Inferior parietal cortex (tissue), 1 donor: ENCODE measurements around the gene KRTAP29-1.
A peak's percentile ranks its signal among the peaks of the same experiment; 100 is the strongest.

Experiments
- DNase-seq: peaks from one replicate; pipeline ENCODE4 v3.0.0-alpha.2; 2016; ENCODE audit errors: extremely low spot score

KRTAP29-1 gene

DNA sequence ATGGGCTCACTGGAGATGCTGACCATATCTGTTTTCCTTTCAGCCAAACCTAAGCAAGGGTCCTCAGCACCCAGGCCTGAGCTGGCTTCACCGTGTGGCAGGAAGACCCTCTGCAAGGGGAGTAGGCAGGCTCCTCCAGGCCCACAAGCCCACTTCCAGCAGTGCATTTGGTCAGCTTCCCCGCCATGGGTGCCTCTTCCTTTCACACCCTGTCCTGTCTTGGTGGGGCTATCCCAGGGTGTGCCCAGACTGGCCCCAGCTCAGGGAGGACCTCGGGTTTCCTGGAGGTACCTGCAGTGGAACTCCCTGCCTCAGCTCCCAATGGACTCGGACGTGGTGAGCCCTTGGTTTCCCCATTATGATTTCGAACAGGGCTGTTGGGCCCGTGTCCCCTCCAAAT lies 25.6 kb upstream of the KRTAP29-1 start:
- no peak for DNase-seq

DNA sequence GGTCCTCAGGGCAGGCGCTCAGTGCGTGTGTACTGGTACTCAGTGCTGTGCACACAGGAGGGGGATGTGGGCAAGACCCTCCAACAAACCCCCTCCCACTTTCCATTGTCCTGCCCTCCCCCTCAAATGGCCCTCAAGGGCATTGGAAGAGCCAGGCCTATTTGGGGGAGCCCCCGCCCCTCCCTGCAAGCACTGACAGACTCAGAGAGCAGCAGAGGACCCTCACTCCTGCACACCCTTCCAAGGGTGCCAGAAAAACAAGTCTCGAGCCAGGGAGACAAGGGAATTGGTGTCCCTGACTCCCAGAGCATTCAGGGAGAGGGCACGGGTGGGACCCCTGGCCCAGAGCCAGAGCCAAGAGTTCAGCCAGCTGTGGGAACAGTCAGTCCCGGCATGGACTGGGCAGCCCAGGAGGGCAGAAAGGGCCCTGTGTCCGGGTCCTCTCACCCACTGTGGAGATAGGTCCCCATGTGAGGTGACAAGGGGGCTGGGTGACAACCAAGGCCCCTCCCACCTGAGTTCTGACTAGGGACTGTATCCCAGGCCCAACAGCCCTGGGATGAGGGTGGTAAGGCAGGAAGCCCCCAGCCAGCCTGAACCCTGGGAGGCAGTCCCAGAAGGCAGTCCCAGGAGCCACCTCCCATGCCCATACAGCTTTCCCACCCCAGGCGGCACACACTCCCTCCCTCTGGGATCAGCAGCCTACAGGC lies 24.9 kb upstream of the KRTAP29-1 start:
- no peak for DNase-seq

DNA sequence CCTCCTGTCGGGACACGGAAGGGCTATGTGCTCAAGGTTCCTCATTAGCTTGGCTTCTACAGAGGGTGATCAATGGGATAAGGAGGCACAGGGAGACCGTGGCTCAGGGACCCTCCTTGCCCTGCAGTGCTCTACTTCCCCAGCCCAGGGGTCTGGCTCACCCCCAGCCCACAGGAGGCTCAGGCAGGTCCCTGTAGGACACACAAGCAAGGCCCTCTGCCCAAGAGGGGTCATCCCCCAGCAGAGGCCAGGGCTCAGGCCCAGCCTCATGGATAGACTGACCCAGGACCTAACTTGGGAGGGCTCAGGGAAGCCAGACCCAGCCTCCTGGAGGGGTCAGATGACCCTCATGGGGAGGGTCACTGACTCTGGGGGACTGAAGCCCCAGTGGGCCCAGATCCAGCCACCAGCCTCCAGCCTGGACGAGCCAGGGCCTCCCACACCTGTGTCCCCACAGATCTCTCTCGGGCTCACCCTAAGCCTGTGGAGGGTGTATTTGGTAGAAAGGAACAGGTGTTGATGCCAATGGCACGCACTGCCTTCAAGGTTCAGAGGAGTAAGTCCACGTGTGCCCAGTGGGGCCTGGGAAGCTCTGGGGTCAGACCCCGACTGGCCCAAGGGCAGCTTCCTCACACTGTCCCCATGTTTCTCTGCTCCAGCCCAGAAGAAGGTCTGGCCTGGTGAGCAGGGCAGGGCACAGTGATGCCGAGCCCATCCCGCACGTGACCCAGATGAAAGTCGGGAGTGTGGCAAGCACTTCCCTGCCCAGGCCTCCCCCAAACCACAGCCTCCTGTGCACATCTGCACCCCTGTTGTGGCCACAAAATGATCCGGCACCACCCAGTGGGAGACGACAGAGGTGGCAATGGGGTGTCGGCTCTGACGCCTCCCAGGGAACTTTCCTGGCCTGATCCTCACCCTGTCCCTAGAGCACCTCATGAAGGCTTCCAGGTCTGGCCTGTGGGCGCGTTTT lies 23.8 kb upstream of the KRTAP29-1 start:
- no peak for DNase-seq

DNA sequence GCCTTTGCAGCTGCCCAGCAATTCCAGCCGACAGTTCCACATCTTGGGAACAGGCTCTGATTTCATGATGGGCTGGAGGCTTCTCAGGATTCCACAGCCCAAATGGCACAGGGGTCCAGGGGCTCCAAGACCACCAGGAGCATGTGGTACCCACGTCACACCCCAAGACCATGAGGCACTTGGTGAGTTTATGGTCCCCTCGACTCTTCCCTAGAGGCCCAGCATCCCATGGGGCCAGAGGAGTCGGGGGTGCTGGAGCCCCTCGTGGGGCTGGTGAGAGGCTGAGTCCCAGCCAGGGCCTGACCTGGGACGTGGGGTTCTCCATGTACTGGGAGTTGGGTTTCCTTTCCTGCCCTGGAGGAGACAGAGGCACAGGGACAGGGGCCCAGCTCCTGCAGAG lies 23.0 kb upstream of the KRTAP29-1 start:
- no peak for DNase-seq

DNA sequence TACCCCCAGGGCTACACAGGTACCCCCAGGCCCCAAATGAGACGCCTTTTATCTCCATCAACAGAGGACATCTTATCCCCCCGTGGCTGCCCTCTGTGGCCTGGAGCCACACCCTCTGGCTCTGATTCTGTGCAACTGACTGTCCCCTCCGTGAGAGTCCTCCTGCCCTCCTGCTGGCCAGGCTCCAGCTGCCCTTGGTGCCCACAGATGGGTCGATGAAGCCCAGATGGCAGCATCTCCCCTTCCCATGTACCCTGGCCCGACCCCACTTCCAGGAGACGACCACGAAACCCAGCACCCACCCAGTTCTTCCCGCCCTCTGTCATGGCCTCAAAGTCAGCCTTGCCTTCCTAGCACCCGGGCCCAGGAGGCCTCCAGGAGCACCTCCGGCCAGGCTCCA lies 22.5 kb upstream of the KRTAP29-1 start:
- no peak for DNase-seq

DNA sequence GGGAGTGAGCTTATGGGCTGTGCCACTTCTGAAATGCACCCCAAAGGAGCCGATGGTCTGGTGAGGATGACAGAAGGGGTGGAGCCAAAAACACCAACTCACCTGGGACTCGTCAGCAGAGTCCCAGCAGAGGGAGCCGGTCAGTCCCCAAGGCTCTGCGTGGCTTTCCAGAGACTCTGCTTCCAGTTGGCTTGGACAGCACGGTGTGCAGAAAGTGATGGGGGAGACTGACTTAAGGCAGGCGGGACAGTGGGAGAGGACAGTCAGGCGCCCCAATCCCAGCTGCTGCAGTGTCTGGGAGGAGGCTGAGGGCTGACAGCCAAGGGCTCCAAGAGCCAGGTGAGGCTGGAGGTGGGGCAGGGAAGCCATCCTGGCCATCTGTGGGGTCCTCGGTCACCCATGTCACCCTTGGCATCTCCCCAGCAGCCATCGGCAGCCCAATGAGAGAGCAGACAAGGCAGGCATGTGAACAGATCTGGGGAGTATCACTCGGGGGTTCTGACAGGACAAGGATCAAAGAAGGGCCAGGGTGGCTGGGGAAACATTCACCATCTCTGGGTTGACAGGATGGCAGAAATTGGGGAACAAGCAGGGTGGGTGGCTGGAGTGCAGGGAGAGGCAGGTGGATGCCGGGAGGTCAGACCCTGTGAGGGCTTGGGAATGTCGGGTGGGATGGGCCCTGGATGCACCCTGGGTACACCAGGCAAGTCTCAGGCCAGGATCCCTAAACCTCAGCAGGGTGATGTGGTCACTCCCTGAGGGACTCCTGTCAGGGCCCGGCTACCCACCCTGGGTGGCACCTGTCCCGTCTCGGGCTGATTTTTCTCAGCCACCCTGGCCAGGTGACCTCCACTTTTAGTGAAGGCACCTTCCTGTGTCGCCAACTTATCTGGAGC lies 21.8 kb upstream of the KRTAP29-1 start:
- DNase-seq, result no peak

DNA sequence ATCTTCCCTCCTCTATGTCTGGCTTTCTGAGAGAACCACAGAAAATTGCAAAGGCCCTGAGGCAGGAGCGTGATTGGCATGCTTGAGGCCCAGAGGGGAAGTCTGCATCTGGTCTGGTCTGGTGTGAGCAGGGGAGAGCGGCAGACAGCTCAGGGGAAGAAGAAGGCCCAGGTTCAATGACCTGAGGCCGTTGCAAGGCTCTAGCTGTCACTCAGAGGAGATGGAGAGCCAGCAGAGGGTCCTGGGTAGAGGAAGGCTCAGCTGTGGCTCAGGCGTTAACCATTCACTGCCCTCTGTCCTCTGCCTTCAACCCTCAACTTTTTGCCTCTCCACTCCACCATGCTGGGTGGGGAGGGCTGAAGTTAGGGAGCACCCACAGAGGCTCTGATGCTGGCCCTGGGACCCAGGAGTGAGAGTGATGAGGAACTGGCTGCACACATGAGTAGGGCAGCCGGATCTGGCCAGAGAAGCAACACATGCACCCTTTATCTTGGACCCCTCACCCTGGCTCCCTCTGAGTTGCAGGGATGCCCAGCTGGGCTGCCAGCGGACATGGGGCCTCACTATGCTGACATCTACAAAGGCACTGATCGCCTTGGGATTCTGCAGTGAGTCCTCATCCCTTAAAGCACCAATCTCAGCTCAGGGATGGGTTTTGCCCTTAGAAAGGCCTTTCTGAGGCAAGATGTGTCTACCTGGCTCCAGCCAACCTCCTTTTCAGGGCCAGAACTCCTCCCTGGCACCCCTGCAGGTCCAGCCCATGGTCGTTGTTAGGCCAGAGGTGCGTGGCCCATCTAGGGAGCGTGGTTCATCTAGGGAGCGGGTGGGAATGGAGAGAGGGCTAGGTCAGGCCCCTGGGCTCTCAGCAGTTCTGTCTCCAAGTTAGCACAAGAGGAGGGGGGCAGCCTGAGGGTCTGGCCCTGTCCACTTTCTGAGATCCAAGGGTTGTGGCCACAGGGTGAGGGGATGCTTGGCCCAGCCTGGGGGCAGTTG lies 20.5 kb upstream of the KRTAP29-1 start:
- no peak for DNase-seq

DNA sequence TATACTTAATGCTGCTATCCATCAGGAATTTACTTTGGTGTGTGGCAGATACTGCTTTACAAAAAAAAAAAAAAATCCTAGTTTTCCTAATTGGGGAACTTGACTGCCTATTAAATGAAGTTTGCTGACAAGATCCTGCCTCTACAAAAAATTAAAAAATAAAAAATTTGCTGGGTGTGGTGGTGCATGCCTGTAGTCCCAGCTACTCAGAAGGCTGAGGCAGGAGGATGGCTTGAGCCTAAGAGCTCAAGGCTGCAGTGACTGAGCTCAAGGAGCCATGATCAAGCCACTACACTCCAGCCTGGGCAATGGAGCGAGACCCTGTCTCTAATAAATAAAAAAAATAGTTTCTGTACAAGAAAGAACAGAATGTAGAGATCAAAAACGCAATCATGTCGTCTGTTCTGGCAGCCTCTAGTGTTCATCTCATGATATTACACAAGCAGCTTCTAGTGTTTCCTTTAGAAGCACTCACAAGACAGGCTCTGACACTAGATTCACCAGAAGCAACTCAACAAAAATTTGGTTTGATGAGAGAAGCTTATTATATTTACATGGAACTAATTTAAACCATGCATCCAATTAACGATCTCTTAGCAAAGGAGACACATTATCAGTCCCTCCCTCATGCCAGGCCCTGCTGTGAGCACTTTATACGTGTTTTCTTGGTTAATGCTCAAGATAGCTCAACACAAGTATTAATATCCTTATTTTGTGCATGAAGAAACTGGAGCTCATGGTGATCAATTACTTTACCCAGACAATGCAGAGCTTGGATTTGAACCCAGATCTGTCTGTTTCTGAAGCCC lies 19.6 kb upstream of the KRTAP29-1 start:
- peak; percentile 29 for DNase-seq

DNA sequence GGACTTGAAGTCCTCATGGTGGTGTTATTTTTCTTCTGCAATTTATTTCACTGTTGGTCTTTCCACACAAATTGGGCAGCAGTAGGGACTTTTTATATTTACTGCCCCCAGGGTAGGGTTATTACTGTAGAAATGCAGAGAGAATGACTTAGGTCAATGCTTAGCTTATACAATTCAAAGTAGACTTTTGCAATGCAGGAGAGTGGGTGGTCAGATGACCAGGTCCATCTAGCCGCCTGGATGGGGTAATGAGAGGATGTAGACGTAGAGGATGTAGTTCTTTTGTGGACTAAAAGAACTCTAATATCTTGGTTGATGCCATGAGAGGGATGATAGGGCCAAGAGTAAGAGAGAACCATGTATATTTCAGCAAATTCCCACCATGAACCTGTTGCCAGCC lies 15.6 kb upstream of the KRTAP29-1 start:
- DNase-seq, result no peak

DNA sequence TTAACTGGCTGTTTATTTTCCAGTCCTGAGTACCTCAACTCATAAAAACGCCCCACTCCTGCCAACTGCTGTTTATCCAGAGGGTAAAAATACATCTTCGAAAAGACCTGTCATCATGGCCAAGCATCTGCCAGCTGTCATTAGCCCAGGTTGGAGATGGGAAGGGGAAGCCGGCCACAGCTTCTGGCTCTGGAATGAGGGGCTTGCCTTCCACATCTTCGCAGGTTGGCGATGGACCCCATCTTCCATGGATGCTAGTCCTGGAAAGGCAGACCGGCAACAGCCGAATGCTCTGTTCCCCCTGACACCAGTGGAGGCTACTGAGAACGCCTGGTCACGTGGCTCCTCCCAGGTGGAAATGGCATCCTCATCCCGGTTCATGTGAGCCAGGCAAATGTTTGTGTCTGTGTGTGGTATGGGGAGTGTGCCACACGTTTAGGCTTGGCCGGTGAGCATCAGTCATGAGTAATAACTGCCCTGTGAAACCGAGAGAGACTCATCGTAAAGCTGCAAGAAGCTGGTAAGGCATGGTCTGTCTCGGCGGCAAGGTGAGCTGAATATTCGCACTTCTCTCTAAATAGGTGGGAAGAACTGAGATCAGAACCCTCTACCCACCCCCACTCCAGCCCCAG lies 13.3 kb upstream of the KRTAP29-1 start:
- no peak for DNase-seq

DNA sequence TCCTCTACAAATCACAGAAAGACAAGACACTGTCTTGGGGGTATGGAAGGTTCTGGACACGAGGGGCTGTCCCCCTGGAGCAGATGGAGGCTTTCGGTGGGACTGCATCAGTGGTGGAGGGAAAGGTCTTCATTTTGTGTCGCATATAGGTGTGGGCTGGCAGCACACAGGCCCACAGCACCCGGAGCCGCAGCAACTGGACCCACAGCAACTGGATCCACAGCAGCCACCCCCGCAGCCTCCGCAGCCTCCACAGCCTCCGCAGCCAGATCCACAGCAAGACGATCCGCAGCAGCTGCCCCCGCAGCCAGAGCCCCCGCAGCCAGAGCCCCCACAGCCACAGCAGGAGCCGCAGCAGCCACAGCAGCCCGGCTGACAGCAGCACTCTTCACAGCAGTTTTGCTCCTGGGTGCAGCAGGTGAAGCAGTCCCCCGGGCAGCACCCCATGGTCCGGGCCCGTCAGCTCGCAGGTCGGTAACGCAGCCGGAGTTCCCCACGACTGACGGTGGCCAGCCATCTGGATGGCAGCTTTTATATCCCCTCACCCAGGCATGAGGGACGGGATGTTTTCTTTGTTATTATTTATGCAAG lies 12.6 kb upstream of the KRTAP29-1 start, which contains the start of gene KRTAP17-1:
TSS of gene KRTAP17-1 (minus strand) at position 507 of the 591 bp plus-strand sequence. CDS start at position 447, 60 bp downstream.
- no peak for DNase-seq

DNA sequence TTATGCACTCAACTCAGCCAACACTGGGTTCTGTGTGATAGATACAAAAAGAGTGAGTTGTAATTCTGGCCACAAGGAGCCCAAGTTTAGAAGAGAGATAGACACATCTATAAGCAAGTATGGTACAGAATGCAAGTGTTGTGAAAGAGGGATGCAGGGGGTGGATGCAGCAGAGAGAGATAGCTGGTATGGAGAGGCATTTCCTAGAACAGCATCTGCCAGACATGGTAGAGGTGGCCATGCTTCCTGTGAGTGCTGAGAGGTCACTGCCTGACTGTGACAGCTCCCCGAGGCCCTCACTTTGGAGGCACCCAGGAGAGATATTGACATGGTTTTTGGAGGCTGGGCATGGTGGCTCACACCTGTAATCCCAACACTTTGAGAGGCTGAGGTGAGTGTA lies 8.5 kb upstream of the KRTAP29-1 start:
- DNase-seq, result no peak

DNA sequence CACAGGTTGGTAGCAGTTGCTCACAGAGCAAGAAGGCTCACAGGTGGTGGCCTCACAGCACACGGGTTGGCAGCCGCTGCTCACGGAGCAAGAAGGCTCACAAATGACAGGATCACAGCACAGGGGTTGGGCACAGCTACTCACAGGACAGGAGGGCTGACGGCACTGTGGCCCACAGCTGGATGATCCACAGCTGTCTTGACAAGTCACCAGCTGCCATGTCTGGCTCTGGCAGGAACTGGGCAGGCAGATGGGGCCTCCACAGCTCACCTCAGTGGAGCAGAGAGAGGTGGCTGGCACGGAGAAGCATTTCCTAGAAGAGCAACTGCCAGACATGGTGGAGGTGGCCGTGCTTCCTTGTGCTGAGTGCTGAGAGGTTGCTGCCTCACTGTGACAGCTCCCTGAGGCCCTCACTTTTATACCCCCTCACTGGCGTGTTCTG lies 6.3 kb upstream of the KRTAP29-1 start, which contains the start of gene KRTAP16-1:
TSS of gene KRTAP16-1 (minus strand) at position 392 of the 442 bp plus-strand sequence. CDS start at position 336, 56 bp downstream.
- no peak for DNase-seq

DNA sequence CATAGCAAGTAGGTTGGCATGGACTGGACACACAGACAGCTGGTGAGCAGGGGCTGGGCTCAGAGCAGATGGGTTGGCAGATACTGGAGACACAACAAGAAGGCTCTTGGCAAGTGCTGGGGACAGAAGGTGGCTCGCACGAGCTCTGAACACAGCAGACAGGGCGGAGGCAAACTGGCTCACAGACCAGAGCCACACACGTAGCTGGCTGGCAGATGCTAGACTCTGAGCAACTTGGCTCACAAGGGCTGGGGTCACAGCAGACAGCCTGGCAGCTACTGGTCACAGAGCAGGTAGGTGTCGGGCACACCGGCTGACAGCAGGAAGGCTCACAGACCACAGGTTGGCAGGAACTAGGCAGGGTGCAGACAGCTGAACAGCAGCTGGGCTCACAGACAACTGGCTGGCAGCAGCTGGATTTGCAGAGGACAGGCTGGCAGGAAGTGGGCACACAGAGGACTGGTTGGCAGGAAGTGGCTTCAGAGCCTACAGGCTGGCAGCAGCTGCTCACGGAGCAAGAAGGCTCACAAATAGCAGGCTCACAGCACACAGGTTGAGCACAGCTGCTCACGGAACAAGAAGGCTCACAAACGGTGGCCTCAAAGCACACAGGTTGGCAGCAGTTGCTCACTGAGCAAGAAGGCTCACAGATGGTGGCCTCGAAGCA lies 5.7 kb upstream of the KRTAP29-1 start:
- no peak for DNase-seq

DNA sequence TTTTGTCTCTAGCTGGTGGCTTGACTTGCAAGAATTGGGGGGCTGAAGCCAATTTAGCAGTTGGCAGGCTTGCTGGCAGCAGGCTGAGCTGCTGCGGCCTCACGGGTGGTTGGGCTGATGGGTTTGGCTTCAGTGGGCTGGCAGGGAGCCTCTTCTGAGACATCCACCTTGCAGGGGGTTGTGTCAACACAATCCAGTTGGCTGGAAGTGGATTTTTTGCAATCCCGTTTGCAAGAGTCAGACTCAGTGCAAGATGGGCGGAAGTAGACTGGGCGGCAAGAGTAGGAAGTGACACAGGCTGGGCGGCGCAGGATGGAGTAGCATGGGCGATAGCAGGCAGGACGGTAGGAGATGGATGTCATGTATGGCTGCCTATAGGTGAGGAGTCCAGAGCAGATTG lies 5.0 kb upstream of the KRTAP29-1 start:
- no peak for DNase-seq

DNA sequence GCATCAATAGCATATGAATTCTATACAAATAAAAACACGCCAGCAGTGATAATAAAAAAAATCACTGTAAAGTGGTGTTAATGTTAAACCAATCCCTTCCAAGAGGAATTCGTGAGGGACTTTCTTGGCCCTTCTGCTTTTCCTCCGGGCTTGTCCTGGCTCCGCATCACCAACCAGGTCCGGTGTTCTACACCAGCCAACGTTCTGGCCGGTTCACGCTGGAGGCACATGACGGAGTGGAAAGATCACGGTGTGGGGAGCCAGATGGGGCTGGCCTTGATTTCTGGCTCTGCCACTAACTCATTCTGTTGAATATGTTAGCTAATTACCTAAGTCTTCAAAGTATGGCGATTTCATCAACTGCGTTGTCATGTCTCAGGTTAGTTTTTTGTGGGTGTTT lies 1.4 kb upstream of the KRTAP29-1 start:
- DNase-seq, result no peak

DNA sequence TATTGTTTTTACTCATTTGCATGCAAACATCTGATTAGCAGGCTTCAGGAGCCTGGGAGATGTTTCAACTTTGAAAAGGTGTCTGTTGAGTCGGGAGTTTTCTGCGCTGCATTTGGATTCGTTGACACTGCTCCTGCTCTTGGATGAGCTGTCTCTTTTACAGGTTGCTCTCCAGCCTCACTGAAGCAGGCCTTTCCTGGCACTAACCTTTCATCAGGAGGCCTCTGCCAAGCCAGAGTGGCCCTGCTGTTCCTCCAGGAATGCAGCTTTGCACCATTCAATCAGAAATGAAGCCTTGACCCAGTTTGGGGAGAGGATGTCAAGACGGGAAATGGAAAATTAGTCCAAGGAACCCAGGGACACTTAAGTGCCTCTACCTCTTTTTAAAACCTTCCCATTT lies 330 bp upstream of the KRTAP29-1 start:
- no peak for DNase-seq

DNA sequence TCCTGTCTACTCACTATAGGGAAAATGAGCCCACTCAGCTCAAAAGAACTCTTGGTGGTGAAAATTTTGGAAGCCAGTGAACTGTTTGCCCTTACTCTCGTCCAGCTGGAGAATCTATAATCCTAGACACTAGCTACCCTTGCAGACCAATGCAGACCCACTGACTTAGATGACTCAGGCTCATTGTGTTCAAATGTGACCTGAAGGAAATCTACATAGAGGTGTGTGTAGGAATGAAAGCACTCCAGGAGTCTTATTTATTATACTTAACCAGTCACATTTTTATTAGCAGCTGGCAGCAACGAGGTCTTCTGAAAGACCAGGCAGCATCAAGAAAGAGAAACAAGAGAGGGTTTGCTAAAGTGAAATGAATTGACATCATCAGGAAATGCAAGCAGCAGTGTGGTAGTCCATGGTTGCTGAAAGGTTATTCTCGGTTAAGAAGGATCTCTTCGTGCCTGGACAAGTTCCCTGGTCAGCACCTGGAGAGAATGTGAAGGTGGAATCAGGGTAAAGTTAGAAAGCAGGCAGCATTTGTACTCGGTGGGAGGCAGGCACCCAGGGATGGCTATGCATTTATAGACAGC lies 1.4 kb downstream of the KRTAP29-1 start:
- DNase-seq, result no peak
